NOMO-1 treated with dmso at 0.1 percent for 144 hours (cell line): Measurements from ENCODE around the gene STK32C.

Source experiments
- DNase-seq: peaks from one replicate; lab custom pipeline; 2025; ENCODE audit not compliant: unreplicated experiment; lab: John Stamatoyannopoulos, UW

The STK32C gene

GRCh38 chr10:132174237-132174636 lies 133.5 kb downstream of the STK32C start:
- DNase-seq: no peak

- no peak for DNase-seq
These were observed 134.6 kb downstream of the STK32C start for GRCh38 chr10:132173185-132173584.

- DNase-seq: no peak
These were observed 135.4 kb downstream of the STK32C start for GRCh38 chr10:132172091-132173066.

DNA sequence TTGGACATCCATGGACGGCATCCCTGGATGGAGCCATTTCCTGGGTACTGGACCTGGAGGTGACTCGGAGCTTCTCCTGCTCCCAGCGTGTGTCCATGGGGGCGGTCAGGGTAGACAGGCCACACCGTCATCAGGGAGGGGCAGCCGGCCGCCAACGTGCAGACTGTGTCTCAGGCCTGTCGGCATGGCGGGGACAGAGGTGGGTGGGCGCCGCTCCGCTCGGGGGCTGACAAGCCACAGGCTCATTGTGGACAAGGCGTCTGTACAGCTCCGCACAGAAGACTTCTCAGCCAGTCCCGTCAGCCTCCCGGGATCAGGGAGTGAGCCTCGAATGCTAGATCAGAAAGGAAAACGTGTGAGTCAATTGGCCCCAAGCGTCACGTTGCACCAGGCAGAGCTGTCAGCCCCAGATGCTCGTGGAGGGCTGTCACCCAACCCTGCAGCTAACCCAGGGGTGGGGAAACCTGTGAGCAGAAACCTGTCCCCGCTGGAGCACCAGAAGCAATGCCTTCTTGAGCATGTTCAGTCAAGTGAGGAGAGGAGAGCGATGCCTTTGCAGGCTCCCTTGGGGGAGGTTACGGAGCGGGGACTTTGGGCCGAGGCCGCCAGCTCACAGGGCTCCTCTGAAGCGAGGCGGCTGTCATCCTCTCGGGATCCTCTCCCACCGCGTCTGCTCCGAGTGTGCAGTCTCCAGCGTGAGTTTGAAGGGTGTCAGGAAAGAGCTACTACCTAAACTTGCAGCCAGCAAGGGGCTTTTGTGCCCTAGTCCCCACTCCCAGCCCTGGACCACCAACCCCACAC lies 137.0 kb downstream of the STK32C start:
- no peak for DNase-seq

- DNase-seq: no peak
These were observed 137.8 kb downstream of the STK32C start for GRCh38 chr10:132169766-132170560.

DNA sequence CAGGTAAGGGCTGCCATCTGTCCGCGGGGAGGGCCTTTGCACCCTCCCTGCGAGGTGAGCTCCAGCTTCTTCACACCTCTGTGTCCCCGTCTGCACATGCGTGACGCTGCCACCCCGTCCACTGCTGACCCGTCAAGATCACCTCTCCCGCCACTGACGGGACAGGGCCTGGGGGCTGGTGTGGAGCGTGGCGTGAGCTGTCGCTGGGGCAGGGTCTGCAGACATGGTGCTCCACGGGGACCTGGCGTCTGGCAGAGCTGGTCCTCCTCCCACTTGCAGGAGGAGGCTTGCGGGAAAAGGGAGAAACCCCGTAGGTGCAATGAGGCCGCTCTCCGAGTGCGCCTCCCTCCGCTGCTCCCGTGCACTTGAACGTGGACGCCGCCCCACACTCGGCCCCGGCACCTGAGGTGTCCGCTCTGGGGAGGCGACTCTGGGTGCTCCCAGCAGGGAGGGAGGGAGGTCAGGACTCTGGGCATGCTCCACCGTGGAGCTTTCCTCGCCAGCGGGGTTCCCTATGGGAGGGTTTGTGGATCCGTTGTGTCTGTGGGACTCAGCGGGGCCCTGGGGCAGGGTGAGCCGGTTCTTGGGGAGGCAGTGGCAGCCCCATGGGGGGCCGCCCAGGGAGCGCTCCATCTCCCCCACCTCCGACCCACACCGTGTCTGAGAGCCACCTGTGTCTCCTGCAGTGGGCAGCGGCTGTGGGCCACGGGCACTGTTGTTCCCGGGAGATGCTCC lies 138.6 kb downstream of the STK32C start:
- no peak for DNase-seq

GRCh38 chr10:132168571-132169030 lies 139.1 kb downstream of the STK32C start:
- no peak for DNase-seq

GRCh38 chr10:132167976-132168375 lies 139.8 kb downstream of the STK32C start:
- no peak for DNase-seq

DNA sequence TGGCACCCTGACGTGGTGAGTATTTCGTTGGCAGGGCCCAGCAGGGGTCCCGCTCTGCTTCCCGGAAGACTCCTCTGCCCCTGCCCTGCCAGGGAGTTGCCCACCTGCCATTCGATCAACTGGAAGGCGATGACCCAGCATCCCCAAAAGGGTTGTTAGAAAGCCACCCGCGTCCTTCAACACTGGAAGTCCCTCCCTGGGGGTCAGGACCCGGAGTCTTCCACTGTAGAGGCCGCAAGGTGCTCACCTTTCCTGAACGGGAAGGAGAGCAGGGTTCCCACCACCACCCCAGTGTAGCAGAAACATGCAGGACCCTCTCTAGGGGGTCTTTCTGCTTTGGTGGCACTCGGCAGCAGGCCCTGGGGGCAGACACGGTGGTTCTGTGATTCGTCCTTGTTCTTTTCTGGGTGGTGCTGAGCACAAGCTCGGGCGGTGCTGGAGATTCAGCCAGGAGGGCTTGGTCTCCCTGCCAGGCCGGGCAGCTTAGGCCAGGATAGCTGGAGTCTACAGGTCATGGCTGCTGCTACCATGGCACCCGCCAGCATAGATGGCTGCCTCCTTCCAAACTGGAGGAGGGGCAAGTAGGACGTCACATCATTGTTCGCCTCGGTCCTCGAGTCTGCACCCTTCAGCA lies 140.6 kb downstream of the STK32C start:
- DNase-seq: no peak

DNA sequence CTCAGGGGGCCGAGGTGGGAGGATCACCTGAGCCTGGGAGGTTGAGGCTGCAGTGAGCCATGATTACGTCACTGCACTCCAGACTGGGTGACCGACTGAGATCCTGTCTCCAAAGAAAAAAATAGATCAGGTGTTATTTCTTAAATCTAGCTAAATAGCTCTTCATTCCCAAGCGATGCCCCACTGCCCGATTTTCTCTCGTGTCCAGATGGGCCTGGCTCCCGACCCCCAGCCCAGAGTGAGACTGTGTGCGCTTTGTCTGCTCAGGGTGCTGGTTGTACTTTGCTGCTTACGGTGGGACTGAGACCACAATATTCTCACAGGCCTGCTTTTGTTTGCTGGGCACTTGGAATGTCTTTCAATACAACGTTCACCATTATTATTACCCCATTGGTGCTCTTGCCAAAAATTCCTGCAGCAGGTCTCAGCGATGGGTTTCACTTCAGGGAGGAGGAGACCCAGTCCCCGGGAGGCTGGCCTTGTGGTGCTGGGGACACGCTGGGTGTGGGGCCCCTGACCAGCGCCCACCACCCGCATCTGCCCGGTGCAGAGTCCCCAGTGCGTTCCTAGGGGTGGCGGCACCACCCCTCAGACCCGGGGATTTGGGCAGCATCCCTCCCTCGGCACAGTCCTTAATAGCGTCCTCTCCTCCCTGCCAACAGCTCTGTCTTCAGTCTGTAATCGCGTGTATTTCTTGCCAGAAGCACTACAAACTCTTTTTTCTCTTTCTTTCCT lies 141.4 kb downstream of the STK32C start:
- DNase-seq: no peak

DNA sequence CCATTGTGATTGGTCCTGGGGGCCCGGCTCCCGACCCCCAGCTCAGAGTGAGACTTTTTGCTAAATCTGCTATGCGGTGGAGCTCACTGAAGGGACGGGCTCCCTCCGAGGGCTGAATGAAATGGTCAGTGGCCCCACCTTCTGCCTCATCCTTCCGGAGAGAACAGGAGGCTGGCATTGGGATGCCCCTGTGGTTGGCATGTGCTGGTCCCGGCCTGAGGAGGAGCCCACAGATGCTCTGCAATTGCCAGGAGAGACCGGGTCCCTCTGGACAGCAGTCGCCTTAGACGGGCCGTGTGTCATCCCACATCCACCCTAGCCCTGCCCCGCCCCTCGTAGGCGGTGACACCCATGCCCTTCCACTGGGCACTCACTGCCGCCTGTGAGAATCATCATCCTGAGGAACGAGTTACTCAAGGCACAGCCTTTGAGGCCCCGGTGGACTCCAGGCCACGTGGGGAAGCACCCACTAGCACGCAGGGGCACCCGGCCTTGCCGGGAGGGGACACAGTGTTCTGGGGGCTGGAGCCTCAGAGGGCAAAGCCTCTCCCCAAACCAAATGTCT lies 142.3 kb downstream of the STK32C start:
- no peak for DNase-seq

GRCh38 chr10:132164761-132165278 lies 142.9 kb downstream of the STK32C start:
- DNase-seq: no peak

GRCh38 chr10:132163826-132164515 lies 143.8 kb downstream of the STK32C start:
- no peak for DNase-seq

GRCh38 chr10:132163278-132163765 lies 144.4 kb downstream of the STK32C start:
- no peak for DNase-seq

DNA sequence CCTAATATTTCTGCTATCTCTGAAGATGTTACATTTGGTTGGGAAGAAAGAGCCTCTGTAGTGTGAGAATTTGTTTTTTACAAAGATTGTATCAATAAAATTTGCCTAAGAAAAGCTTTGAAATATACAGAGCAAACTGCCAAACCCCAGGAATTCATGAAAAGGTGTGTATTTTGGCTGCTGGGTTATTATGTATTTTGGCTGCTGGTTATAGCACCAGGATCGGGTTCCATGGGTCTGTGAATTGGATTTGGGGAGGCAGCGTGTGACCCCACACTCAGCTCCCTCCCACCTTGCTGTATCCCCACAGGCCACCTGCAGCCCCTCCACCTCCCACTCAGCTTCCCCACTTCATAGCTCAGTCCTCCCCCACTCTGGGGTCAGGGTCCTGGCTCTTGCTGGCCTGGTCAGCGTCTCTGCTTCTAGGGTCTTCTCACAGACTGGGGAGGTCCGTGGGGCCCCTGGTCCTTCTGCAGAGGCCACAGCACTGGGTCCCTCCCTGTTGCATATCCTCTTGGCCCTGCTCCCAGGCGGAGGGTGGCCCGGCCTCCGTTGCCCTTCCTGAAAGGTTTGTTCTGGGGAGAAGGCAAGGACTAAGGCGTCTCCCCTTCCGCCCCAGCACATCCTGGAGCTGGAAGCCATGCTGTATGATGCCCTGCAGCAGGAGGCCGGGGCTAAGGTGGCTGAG lies 145.0 kb downstream of the STK32C start:
- DNase-seq: no peak

GRCh38 chr10:132162021-132162531 lies 145.7 kb downstream of the STK32C start:
- DNase-seq: no peak
